GM18873 (cell line): ENCODE measurements around the gene CDH20.

ENCODE experiments used
- ATAC-seq: cut with Tn5 transposase; IDR thresholded peaks from one replicate; pipeline ENCODE4 v1.9.1; 2021; ENCODE audit warnings: mild to moderate bottlenecking, moderate library complexity, moderate number of reproducible peaks; ENCODE audit not compliant: unreplicated experiment, low FRiP score

Gene CDH20

DNA sequence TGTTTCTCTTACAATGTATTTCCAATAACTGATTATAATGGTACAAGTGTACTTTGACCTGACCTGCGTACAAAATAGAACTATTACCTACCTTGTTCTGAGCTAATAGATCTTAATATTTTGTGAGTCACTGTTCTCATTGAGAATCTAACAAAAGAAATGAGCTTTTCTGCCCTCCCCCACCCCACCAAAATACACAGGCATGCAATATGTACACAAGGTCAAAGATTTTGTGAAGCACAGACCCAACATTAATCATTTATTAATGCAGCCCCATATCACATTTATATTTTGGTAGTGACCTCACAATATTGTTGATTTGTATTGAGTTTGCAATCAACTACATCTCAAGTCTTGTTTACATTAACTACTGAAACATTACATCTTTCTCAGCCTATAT, 86.5 kb downstream of the CDH20 start:
- ATAC-seq: no peak

DNA sequence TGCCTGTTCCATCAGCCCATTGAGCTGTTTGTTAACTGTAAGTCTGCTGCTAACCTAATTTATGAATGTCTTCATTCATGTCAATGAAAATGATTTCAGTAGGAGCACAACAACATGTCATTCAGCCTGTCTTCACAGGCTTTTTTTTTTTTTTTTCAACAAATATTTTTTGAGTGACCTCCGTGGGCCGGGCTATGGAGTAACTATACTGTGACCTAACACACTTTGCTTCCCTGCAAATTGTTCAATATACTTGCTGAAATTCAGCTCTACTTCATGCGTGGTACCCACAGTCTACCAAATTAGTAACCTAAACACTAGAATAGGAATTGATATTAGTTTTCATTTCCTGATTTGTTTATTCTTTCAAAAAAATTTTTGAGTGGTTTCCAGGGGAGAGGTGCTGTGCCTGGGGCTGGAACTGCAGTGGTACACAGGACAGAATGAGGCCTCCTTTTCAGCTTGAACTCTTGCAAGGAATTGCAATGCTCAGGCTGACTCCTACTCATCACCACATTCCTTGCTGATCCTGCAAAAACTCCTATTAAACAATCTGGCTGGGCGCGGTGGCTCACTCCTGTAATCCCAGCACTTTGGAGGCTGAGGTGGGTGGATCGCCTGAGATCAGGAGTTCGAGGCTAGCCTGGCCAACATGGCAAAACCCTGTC, 87.1 kb downstream of the CDH20 start:
- ATAC-seq: no peak

GRCh38 chr18:61426492-61427053, 93.3 kb downstream of the CDH20 start:
- no peak for ATAC-seq

DNA sequence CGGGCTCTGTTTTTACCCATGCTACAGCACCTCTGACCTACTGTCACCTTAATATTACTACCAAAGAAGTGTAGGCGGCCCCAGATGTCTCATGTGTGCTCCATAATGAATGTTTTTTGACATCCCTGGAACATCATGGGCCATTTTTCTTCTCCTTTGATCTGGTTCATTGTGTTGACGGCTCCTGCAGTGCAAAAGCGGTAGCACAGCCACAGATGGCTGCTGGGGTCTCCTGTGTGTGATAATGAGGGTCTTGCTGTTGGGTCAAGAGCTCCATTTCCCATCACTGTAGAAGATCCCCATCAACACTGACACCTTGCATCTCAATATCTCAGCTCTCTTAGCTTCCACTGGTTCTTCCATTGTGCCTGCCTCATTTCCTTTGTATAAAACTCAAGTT, 95.0 kb downstream of the CDH20 start:
- no peak for ATAC-seq

- no peak for ATAC-seq
These were observed 99.4 kb downstream of the CDH20 start for GRCh38 chr18:61432590-61432989.

GRCh38 chr18:61435064-61435652, 101.9 kb downstream of the CDH20 start:
- peak; percentile 78 for ATAC-seq

DNA sequence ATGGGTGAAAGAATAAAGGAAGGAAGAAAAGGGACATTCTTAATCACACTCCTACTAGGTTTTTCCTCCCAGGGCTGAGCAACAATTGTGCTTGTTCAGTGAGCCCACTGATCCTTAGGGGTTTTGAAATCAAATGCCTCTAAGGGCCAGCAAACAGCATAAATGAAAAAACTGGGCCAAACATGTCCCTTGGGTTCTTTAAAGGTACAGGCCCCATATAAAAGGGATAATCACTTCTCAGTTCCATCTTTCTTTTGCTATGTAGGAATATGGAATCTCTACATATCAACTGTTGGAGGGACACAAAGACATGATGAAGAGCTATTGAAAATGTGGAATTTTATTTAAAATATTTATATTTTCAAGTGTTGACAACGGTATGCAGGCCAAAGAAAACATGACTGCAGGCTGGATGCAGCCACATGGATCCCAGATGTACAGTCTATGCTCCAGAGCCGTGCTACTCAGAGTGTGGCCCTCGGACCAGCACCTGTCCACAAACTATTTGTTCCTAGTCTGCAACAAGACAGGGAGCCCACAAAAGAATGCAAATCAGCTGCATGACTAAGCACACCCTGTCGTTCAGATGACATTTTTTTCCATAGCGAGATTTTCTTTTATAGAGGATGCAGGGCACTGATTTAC, 110.0 kb downstream of the CDH20 start:
- no peak for ATAC-seq

DNA sequence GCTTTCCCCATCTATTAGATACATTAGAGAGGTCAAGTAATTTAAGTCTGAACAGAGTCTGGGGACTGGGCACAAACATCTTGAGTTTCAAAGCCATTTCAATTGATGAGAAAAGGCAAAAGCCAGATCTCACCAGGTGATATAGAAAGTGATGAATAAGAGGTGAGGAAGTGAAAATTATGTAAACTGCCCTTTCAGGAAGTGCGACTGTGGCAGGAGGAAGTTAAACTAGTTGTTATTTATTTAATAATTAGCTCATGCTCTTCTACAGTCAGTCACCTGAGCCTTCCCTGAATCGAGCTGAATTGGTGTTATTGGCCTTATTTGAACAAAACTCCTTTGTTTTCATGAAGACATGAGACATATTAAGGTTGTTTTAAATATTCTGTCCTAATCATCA, 115.1 kb downstream of the CDH20 start:
- ATAC-seq: peak; percentile 97

- no peak for ATAC-seq
These were observed 126.8 kb downstream of the CDH20 start for GRCh38 chr18:61459896-61460648.

GRCh38 chr18:61464551-61465142, 131.4 kb downstream of the CDH20 start:
- ATAC-seq: no peak

DNA sequence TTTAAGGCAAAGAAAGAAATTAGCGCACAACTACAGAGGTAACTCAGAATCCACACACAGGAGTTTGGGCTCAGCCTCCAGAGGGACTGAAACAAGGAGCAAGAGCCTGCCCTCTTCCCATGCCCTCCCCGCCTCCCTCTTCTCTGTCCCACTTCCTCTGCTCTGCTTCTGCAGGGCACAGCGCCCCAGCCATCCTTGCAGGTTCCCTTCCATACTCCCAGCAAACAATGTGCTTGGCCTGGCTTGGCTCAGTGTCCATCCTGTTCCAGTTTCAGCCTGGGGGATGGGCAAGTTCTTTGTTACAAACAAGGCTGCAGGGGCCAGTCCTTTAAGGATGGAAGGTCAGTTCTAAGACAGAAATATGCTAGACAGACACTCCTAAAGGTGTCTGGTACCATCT, 133.5 kb downstream of the CDH20 start:
- no peak for ATAC-seq

GRCh38 chr18:61470031-61470674, 136.9 kb downstream of the CDH20 start:
- ATAC-seq: no peak

DNA sequence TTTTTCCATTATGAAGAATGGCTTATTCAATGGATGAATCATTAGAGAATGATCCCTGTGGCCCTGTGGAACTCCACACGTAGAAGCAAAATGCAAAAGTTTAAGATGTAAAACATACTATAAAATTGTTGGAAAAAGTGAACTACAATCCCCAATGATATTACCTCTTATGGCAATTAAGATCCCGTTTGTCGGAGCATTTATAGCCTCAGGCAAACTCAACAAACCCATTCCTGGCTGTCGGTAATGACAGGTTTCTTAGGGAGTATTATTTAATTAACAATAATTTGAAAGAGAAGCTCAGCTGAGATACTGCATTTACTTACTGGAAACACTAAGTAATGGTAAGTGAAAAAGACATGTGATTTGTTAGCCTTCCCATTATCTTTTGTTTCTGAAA, 138.3 kb downstream of the CDH20 start:
- ATAC-seq: no peak

GRCh38 chr18:61471942-61472341, 138.7 kb downstream of the CDH20 start:
- no peak for ATAC-seq

DNA sequence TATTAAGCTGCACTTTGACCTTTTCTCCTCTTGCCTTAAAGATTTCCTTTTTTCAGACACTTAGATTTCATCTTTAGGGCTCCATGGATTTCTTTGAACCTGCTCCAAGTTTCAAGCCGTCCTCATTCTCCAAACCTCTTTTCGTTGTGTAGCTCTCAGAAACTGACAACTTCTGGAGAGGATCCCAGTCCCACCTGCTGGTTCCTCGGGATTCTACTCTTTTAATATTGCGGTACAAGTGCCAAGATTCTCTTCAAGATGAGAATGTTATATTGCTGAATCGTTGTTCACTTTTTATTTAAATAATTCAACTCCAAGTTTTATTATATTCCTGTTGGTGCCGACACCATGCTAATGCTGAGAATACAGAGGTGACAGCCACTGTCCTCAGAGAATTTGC, 141.1 kb downstream of the CDH20 start:
- no peak for ATAC-seq

DNA sequence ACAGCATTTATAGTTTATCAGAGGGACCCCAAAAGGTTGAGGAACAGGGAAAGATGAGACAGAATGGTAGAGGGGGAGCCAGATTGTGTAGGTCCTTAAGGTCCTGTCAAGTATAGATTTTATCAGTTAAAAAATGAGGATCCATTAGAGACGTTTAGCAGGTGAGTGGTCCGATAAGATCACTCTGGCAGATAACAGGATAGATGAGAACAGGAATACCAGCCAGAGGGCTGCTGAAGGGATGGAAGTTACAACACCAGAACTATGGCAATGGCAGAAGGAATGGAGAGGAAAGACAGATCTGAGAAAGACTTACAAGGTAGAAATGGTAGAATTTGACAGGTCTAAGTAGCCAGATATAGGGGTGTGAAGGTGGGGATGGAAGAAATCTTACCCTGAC, 141.7 kb downstream of the CDH20 start:
- ATAC-seq: no peak

- ATAC-seq: no peak
These were observed 142.7 kb downstream of the CDH20 start for GRCh38 chr18:61475931-61476330.

DNA sequence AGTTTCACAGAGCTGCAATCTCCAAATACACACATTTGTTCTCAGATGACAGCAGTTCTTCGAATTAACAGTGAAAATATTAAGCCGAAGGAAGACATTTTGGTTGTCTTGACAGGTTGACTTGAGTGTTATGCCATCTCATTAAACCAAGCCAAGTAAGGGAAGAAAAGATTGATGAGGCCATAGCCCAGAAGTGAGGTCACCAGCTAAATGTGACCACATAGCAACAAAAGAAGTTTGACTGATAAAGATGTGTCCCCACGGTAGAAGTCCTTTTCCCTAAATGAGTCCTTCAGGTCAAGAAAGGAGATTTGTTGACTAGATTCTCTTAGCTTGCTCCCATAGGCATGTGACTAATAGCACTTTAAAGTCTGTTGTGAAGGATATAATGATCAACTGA, 156.1 kb downstream of the CDH20 start:
- ATAC-seq: no peak

DNA sequence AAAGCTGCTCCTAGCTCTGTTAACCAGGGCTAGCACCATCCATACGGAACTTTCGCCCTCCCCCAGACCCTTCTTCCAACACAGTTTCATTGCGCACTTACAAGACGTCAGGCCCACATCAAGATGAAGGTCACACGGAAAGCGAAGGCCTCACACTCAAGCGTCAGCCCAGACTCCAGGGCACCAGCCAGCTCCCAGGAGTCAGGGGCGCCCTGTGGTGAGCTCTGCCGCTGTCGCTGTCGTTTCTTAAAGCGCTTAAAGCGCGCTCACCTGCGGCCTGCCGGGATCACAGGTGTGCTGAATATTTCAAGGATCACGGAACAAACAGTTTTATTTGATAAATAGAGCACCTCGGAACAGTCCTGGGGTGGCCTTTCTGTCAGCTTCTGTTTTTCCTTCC, 163.1 kb downstream of the CDH20 start:
- ATAC-seq: no peak

- no peak for ATAC-seq
These were observed 164.2 kb downstream of the CDH20 start for GRCh38 chr18:61497422-61497821.
